ENCODE measurements around the gene AOX1. TPM values are rescaled to one million over a fixed set of nuclear protein-coding genes. Genes with fewer than 3 reads are reported as not detected.

The AOX1 gene
- polyA plus RNA-seq, 4 donors: 0.45 to 27.3 (median 1.8) TPM

DNA sequence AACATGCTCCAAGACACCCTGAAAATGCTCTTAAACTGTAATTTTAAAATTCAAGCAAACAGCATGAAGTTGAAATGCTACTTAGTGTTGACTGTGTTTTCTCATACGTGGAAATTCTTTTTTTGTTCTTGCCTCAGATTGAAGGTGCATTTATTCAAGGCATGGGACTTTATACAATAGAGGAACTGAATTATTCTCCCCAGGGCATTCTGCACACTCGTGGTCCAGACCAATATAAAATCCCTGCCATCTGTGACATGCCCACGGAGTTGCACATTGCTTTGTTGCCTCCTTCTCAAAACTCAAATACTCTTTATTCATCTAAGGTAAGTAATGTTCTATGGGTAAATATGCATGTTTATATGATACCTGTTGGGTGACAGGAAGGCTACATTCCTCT is 82.7 kb downstream of the AOX1 start:
- no peaks in the 10 kb centered on the region for H3K4me1 ChIP-seq (ENCODE audit: control insufficient read depth in 3 of 3, insufficient read depth in 2 of 3, low read depth in 1 of 3, low read length in 2 of 3)
- peaks cover 0 to 2% (median 0%) of the 10 kb centered on the region in 3 donors for H3K27me3 ChIP-seq (ENCODE audit: control insufficient read depth in 3 of 3, insufficient read depth in 3 of 3, low read length in 3 of 3)
- FAIRE-seq: no peak
- H3K9me3 ChIP-seq (ENCODE audit: control insufficient read depth in 2 of 2, insufficient read depth in 1 of 2, low read depth in 1 of 2, low read length in 1 of 2): no peaks in the 10 kb centered on the region
- no peaks in the 10 kb centered on the region for H3K36me3 ChIP-seq (ENCODE audit: control insufficient read depth in 3 of 3, insufficient read depth in 2 of 3, low read depth in 1 of 3, low read length in 3 of 3)
- 70 to 89% (median 77%) methylated on average over 3 of the region's 3 CpGs for WGBS, 3 donors
- H3K4me3 ChIP-seq (ENCODE audit: low read depth in 1 of 3, low read length in 3 of 3): no peak overlapping the region
- H3K27ac ChIP-seq (ENCODE audit: low read depth in 1 of 3, low read length in 2 of 3): no peak overlapping the region
- no peak for DNase-seq

DNA sequence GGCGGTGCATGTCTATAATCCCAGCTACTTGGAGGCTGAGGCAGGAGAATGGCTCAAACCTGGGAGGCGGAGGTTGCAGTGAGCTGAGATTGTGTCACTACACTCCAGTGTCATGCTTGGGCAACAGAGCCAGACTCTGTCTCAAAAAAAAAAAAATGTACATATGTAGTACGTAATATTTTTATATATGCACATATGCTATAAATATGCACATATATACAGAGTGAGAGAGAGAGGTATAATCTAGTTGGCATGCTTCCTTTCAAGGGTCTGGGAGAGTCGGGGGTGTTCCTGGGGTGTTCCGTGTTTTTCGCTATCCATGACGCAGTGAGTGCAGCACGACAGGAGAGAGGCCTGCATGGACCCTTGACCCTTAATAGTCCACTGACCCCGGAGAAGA is 83.5 kb downstream of the AOX1 start:
- peaks cover 0 to 2% (median 0%) of the 10 kb centered on the region in 3 donors for H3K27me3 ChIP-seq (ENCODE audit: control insufficient read depth in 3 of 3, insufficient read depth in 3 of 3, low read length in 3 of 3)
- 77 to 91% (median 85%) methylated on average over 9 of the region's 9 CpGs for WGBS, 3 donors
- H3K9me3 ChIP-seq (ENCODE audit: control insufficient read depth in 2 of 2, insufficient read depth in 1 of 2, low read depth in 1 of 2, low read length in 1 of 2): no peaks in the 10 kb centered on the region
- no peaks in the 10 kb centered on the region for H3K4me1 ChIP-seq (ENCODE audit: control insufficient read depth in 3 of 3, insufficient read depth in 2 of 3, low read depth in 1 of 3, low read length in 2 of 3)
- DNase-seq: no peak
- no peak overlapping the region for H3K4me3 ChIP-seq (ENCODE audit: low read depth in 1 of 3, low read length in 3 of 3)
- no peak for FAIRE-seq
- H3K36me3 ChIP-seq (ENCODE audit: control insufficient read depth in 3 of 3, insufficient read depth in 2 of 3, low read depth in 1 of 3, low read length in 3 of 3): no peaks in the 10 kb centered on the region
- no peak overlapping the region for H3K27ac ChIP-seq (ENCODE audit: low read depth in 1 of 3, low read length in 2 of 3)

DNA sequence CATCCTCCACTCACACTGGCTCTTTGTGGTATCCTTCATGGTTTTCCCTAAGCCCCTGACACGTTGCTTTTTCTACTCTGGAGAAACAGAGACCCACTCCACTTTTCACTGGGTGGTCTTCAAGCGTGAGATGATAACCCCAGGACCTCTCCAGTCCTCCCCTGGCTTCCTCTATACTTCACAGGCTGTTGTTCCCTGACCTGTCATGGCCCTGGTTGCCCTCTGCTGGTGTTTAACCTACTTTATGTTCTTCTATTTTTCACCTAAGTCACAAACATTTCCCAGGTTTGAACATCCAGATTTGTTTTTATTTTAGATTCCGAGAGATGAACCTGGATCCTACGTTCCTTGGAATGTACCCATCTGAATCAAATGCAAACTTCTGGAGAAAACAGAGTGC is 84.5 kb downstream of the AOX1 start:
- 58 to 74% (median 60%) methylated on average over 4 of the region's 4 CpGs for WGBS, 3 donors
- Histone ChIP-seq H3K4me3 (ENCODE audit: low read depth in 1 of 3, low read length in 3 of 3) (no peak overlapping the region), H3K9me3 (ENCODE audit: control insufficient read depth in 2 of 2, insufficient read depth in 1 of 2, low read depth in 1 of 2, low read length in 1 of 2) (no peaks in the 10 kb centered on the region), H3K27me3 (ENCODE audit: control insufficient read depth in 3 of 3, insufficient read depth in 3 of 3, low read length in 3 of 3) (peaks cover 0 to 2% (median 0%) of the 10 kb centered on the region in 3 donors), H3K36me3 (ENCODE audit: control insufficient read depth in 3 of 3, insufficient read depth in 2 of 3, low read depth in 1 of 3, low read length in 3 of 3) (no peaks in the 10 kb centered on the region), H3K27ac (ENCODE audit: low read depth in 1 of 3, low read length in 2 of 3) (no peak overlapping the region), H3K4me1 (ENCODE audit: control insufficient read depth in 3 of 3, insufficient read depth in 2 of 3, low read depth in 1 of 3, low read length in 2 of 3) (no peaks in the 10 kb centered on the region)
- no peak for FAIRE-seq
- DNase-seq: peak in 1 of 2 donors; percentile 13

DNA sequence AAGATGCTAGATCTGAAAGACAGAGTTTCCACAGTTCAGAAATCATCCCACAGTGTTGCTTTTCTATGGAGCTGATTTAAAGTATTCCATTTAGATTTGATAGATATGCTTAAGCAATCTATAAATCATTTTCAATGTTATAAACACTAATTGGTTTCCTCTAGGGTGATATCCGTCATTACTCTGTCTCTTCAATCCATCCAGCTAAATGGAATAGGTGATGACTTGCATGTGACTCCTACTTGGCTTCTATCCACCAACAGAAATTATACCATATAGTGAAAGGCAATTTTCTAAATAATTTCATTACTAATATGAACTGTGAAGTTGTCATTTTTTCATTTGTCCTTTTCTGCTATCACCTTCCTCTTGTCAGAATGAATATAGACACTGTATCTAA is 84.9 kb downstream of the AOX1 start:
- H3K36me3 ChIP-seq (ENCODE audit: control insufficient read depth in 3 of 3, insufficient read depth in 2 of 3, low read depth in 1 of 3, low read length in 3 of 3): no peaks in the 10 kb centered on the region
- peaks cover 0 to 2% (median 0%) of the 10 kb centered on the region in 3 donors for H3K27me3 ChIP-seq (ENCODE audit: control insufficient read depth in 3 of 3, insufficient read depth in 3 of 3, low read length in 3 of 3)
- no peak overlapping the region for H3K27ac ChIP-seq (ENCODE audit: low read depth in 1 of 3, low read length in 2 of 3)
- H3K4me1 ChIP-seq (ENCODE audit: control insufficient read depth in 3 of 3, insufficient read depth in 2 of 3, low read depth in 1 of 3, low read length in 2 of 3): no peaks in the 10 kb centered on the region
- FAIRE-seq (no peak), DNase-seq (no peak)
- WGBS, 3 donors: 76 to 88% (median 79%) methylated on average over 1 of the region's 1 CpG
- H3K4me3 ChIP-seq (ENCODE audit: low read depth in 1 of 3, low read length in 3 of 3): no peak overlapping the region
- no peaks in the 10 kb centered on the region for H3K9me3 ChIP-seq (ENCODE audit: control insufficient read depth in 2 of 2, insufficient read depth in 1 of 2, low read depth in 1 of 2, low read length in 1 of 2)

DNA sequence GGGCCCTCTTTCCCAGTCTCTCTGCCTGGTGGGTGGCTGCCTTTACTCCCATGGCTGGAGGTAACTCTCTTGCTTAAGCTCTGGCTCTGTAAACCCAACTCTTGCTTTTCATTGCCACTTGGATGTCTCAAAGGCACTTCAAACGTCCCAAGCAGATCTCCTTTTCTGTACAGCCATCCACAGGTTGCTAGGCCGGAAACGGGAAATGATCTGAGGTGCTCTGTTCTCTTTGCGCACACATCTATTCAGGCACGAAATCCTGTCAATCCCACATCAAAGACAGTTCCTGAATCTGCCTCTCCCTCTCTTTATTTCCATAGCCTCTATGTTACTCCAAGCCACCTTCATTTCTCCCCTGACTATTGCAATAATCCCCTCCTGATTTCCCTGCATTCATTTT is 87.4 kb downstream of the AOX1 start:
- H3K27ac ChIP-seq (ENCODE audit: low read depth in 1 of 3, low read length in 2 of 3): no peak overlapping the region
- DNase-seq: no peak
- H3K9me3 ChIP-seq (ENCODE audit: control insufficient read depth in 2 of 2, insufficient read depth in 1 of 2, low read depth in 1 of 2, low read length in 1 of 2): no peaks in the 10 kb centered on the region
- H3K4me1 ChIP-seq (ENCODE audit: control insufficient read depth in 3 of 3, insufficient read depth in 2 of 3, low read depth in 1 of 3, low read length in 2 of 3): no peaks in the 10 kb centered on the region
- H3K4me3 ChIP-seq (ENCODE audit: low read depth in 1 of 3, low read length in 3 of 3): no peak overlapping the region
- 72 to 79% (median 72%) methylated on average over 5 of the region's 5 CpGs for WGBS, 3 donors
- peaks cover 0 to 2% (median 0%) of the 10 kb centered on the region in 3 donors for H3K27me3 ChIP-seq (ENCODE audit: control insufficient read depth in 3 of 3, insufficient read depth in 3 of 3, low read length in 3 of 3)
- no peaks in the 10 kb centered on the region for H3K36me3 ChIP-seq (ENCODE audit: control insufficient read depth in 3 of 3, insufficient read depth in 2 of 3, low read depth in 1 of 3, low read length in 3 of 3)
- no peak for FAIRE-seq

DNA sequence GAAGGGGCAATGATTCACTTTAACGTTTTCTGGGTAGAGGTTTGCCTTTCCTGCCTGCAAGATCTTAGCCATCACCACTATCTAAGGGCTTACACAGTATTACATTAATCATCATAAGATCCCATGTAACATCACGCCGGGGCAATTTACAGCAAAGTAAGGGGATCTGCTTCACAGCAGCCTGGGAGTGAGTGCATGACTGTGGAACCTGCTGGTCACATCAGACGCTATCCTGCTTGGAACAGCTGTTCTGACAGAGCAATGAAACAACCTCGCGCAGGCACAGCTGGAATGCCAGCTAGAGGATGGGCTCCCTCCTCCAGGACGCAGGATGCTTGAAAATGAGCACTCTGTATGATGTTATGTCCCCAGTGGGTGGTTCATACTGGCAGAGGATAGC is 89.0 kb downstream of the AOX1 start:
- Histone ChIP-seq H3K27ac (ENCODE audit: low read depth in 1 of 3, low read length in 2 of 3) (no peak overlapping the region), H3K36me3 (ENCODE audit: control insufficient read depth in 3 of 3, insufficient read depth in 2 of 3, low read depth in 1 of 3, low read length in 3 of 3) (no peaks in the 10 kb centered on the region), H3K9me3 (ENCODE audit: control insufficient read depth in 2 of 2, insufficient read depth in 1 of 2, low read depth in 1 of 2, low read length in 1 of 2) (no peaks in the 10 kb centered on the region), H3K27me3 (ENCODE audit: control insufficient read depth in 3 of 3, insufficient read depth in 3 of 3, low read length in 3 of 3) (peaks cover 0 to 2% (median 0%) of the 10 kb centered on the region in 3 donors), H3K4me1 (ENCODE audit: control insufficient read depth in 3 of 3, insufficient read depth in 2 of 3, low read depth in 1 of 3, low read length in 2 of 3) (no peaks in the 10 kb centered on the region), H3K4me3 (ENCODE audit: low read depth in 1 of 3, low read length in 3 of 3) (no peak overlapping the region)
- 78 to 87% (median 82%) methylated on average over 7 of the region's 7 CpGs for WGBS, 3 donors
- DNase-seq: no peak
- FAIRE-seq: no peak

DNA sequence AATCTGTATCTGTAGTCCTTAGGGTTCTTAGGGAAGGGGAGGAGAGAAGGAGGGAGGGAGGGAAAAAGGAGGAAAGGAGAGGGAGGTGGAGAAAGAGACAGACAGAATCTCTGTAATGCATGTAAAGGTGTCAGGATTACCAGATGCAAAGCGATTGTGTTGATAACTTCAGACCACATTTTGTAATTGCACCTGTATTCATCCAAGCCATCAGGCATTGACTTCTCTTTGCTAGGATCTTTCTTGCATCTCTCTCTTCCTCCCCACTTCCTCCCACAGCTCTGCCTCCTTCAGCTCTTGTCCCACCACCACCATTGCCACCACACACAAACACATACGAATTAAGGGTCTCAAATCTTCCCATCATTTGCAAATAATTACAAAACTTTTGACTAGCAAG is 91.4 kb downstream of the AOX1 start:
- H3K4me3 ChIP-seq (ENCODE audit: low read depth in 1 of 3, low read length in 3 of 3): no peak overlapping the region
- H3K36me3 ChIP-seq (ENCODE audit: control insufficient read depth in 3 of 3, insufficient read depth in 2 of 3, low read depth in 1 of 3, low read length in 3 of 3): no peaks in the 10 kb centered on the region
- 70 to 81% (median 71%) methylated on average over 2 of the region's 2 CpGs for WGBS, 3 donors
- H3K9me3 ChIP-seq (ENCODE audit: control insufficient read depth in 2 of 2, insufficient read depth in 1 of 2, low read depth in 1 of 2, low read length in 1 of 2): no peaks in the 10 kb centered on the region
- FAIRE-seq (no peak), DNase-seq (no peak)
- H3K27ac ChIP-seq (ENCODE audit: low read depth in 1 of 3, low read length in 2 of 3): no peak overlapping the region
- H3K27me3 ChIP-seq (ENCODE audit: control insufficient read depth in 3 of 3, insufficient read depth in 3 of 3, low read length in 3 of 3): no peaks in the 10 kb centered on the region
- H3K4me1 ChIP-seq (ENCODE audit: control insufficient read depth in 3 of 3, insufficient read depth in 2 of 3, low read depth in 1 of 3, low read length in 2 of 3): no peaks in the 10 kb centered on the region

DNA sequence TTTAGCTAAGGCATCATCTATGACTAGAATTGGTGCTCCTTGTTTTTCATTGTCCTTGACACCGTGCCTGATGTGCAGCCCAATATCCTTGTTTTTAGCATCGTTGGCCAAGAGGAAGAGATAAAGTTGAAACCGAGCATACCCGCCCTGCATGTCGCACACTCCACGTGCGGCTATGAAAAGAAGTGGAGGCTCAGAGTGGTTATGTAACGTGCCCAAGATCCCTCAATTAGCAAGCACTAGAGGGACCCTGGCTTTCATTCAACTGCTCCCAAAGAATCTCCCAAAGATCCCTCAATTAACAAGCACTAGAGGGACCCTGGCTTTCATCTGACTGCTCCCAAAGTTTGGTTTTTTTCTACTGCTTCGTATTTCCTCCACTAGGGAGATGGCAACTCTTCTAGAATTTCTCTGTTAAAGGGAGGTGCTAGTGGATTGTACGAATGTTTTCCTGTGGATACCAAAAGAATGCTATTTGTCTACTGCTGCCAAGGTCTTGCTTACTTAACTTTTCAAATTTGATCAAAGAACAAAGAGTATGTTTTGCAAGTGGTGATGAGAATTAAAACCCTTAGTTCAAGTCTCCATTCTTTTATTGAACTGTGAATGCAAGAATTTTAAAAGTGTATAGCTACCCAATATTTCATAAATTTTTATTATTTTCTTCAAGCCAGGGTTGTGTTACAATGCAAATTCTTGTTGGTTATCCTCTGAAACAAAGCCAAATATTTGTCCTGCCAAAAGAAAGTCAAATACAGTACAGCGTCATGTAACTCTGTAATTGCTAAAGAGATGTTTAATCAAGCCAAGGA is 92.1 kb downstream of the AOX1 start:
- Histone ChIP-seq H3K4me1 (ENCODE audit: control insufficient read depth in 3 of 3, insufficient read depth in 2 of 3, low read depth in 1 of 3, low read length in 2 of 3) (no peaks in the 10 kb centered on the region), H3K27me3 (ENCODE audit: control insufficient read depth in 3 of 3, insufficient read depth in 3 of 3, low read length in 3 of 3) (no peaks in the 10 kb centered on the region), H3K36me3 (ENCODE audit: control insufficient read depth in 3 of 3, insufficient read depth in 2 of 3, low read depth in 1 of 3, low read length in 3 of 3) (no peaks in the 10 kb centered on the region), H3K9me3 (ENCODE audit: control insufficient read depth in 2 of 2, insufficient read depth in 1 of 2, low read depth in 1 of 2, low read length in 1 of 2) (no peaks in the 10 kb centered on the region), H3K27ac (ENCODE audit: low read depth in 1 of 3, low read length in 2 of 3) (no peak overlapping the region), H3K4me3 (ENCODE audit: low read depth in 1 of 3, low read length in 3 of 3) (no peak overlapping the region)
- FAIRE-seq (no peak), DNase-seq (no peak)
- WGBS, 3 donors: 70 to 75% (median 75%) methylated on average over 11 of the region's 11 CpGs

DNA sequence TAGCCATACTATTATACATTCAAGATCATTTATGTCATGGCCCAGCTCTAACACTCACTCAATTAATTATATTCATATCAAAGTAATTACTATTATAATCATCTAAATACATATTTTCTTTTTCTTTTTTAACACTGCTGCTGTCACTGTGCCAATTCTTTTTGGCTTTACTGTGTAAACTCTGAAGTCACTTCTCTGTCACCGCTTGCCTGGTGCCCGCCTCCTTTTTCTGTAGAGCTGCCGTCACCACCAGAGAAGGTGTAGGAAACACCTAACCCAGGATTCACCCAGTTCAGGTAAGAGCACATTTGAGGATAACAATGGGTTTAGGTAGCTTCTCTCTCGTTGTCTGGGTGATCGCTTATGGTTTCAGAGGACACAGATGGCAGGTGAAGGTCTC is 93.3 kb downstream of the AOX1 start:
- Histone ChIP-seq H3K9me3 (ENCODE audit: control insufficient read depth in 2 of 2, insufficient read depth in 1 of 2, low read depth in 1 of 2, low read length in 1 of 2) (no peaks in the 10 kb centered on the region), H3K36me3 (ENCODE audit: control insufficient read depth in 3 of 3, insufficient read depth in 2 of 3, low read depth in 1 of 3, low read length in 3 of 3) (no peaks in the 10 kb centered on the region), H3K4me3 (ENCODE audit: low read depth in 1 of 3, low read length in 3 of 3) (no peak overlapping the region), H3K27me3 (ENCODE audit: control insufficient read depth in 3 of 3, insufficient read depth in 3 of 3, low read length in 3 of 3) (no peaks in the 10 kb centered on the region), H3K4me1 (ENCODE audit: control insufficient read depth in 3 of 3, insufficient read depth in 2 of 3, low read depth in 1 of 3, low read length in 2 of 3) (no peaks in the 10 kb centered on the region), H3K27ac (ENCODE audit: low read depth in 1 of 3, low read length in 2 of 3) (no peak overlapping the region)
- 84 to 92% (median 90%) methylated on average over 5 of the region's 5 CpGs for WGBS, 3 donors
- no peak for DNase-seq
- no peak for FAIRE-seq

All from small intestine (tissue), 7 donors.